Measurements from ENCODE around the gene GEMIN2. TPM values are rescaled to one million over a fixed set of nuclear protein-coding genes. Genes with fewer than 3 reads are reported as not detected.
A peak's percentile ranks its signal among the peaks of the same experiment; 100 is the strongest.

GEMIN2 gene
- total RNA-seq, 3 donors from 2014 or later (not counting 1 experiment from before 2014, with no cell fraction given), result 8.4 to 12.8 (median 10.0) TPM

DNA sequence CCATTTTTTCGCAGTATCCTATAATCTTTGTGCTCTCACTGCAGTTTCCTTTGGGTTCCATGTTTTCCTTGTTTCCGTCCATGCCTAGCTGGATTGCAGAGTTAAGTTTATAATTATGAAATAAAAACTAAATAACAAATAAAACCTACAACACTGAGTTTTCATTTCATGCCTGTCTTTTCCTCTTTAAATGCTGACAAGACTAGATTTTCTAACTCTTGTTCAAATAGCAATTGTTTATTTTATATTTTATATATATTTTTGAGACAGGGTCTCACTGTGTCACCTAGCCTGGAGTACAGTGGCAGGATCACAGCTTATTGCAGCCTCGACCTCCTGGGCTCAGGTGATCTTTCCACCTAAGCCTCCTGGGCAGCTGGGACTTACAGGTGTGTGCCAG lies 5.3 kb upstream of the GEMIN2 start:
- Mint-ChIP-seq H3K27ac (no peak overlapping the region), H3K36me3 (no peaks in the 10 kb centered on the region), H3K27me3 (ENCODE audit: low read depth in 2 of 2) (peaks cover 4 to 7% of the 10 kb centered on the region in 2 donors), H3K9me3 (no peaks in the 10 kb centered on the region), H3K4me3 (no peak overlapping the region), H3K4me1 (peaks cover 4 to 9% of the 10 kb centered on the region in 2 donors)
- ATAC-seq (no peak), DNase-seq (no peak)
- Histone ChIP-seq H3K4me3 (ENCODE audit: low read length) (no peak overlapping the region), H3K27me3 (ENCODE audit: control insufficient read depth, insufficient read depth, low read length) (no peaks in the 10 kb centered on the region), H3K9me3 (ENCODE audit: control insufficient read depth, insufficient read depth, low read length) (no peaks in the 10 kb centered on the region), H3K27ac (ENCODE audit: low read length) (no peak overlapping the region), H3K36me3 (ENCODE audit: control insufficient read depth, insufficient read depth, low read length) (no peaks in the 10 kb centered on the region), H3K4me1 (ENCODE audit: control insufficient read depth, insufficient read depth, low read length) (peaks cover 6% of the 10 kb centered on the region)
- intact Hi-C loops (cut with micrococcal nuclease), result no loop called here
- WGBS (ENCODE audit: insufficient coverage), result 88% methylated on average over 2 of the region's 3 CpGs
- TF ChIP-seq, protein P1, sequence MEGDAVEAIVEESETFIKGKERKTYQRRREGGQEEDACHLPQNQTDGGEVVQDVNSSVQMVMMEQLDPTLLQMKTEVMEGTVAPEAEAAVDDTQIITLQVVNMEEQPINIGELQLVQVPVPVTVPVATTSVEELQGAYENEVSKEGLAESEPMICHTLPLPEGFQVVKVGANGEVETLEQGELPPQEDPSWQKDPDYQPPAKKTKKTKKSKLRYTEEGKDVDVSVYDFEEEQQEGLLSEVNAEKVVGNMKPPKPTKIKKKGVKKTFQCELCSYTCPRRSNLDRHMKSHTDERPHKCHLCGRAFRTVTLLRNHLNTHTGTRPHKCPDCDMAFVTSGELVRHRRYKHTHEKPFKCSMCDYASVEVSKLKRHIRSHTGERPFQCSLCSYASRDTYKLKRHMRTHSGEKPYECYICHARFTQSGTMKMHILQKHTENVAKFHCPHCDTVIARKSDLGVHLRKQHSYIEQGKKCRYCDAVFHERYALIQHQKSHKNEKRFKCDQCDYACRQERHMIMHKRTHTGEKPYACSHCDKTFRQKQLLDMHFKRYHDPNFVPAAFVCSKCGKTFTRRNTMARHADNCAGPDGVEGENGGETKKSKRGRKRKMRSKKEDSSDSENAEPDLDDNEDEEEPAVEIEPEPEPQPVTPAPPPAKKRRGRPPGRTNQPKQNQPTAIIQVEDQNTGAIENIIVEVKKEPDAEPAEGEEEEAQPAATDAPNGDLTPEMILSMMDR (IDR thresholded peaks at IDR 0.05), result no peak

DNA sequence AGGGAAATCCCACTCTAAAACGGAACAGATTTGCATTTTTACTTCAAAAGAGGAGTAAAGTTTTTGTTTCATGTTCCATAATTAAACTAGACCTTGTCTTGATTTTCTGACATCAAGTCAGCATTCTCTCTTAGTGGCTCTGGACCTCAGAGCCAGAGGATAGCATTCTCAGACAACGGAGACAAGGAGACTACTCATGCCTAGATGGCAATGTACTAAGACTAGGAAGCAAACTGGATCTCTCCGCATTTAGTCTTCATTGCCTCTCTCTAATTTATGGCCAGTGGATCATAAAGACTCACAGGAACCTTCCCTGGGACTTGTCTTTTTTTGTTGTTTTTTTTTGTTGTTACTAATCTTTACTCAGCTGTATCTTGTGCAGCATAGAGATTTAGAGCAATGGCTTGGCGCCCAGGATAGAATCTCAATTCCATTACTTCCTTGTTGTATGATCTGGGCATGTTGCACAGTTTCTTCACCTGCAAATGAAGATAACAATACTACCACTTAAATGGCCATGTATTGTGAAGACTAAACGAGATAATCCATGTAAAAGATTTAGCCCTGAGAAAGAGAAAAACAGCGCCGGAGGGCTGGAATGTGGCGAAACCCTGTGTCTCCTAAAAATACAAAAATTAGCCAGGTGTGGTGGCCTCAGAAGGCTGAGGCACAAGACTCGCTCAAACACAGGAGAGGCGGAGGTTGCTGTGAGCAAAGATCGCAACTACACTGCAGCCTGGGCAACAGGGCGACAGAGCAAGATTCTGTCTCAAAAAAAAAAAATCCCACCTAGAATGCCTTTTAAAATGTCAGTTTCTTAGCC lies 4.0 kb upstream of the GEMIN2 start:
- no peaks in the 10 kb centered on the region for H3K9me3 Mint-ChIP-seq
- no peak overlapping the region for H3K27ac ChIP-seq (ENCODE audit: low read length)
- H3K4me1 ChIP-seq (ENCODE audit: control insufficient read depth, insufficient read depth, low read length), result peaks cover 5% of the 10 kb centered on the region
- TF ChIP-seq, protein P1 (IDR thresholded peaks at IDR 0.05), result no peak
- no peaks in the 10 kb centered on the region for H3K36me3 Mint-ChIP-seq
- no peak overlapping the region for H3K4me3 ChIP-seq (ENCODE audit: low read length)
- H3K4me3 Mint-ChIP-seq, result no peak overlapping the region
- H3K27me3 ChIP-seq (ENCODE audit: control insufficient read depth, insufficient read depth, low read length), result no peaks in the 10 kb centered on the region
- intact Hi-C loops (cut with micrococcal nuclease), result loop anchor here (5.0 kb wide), 1 partner anchor 157 kb away; no protein-coding TSS in a partner anchor
- H3K9me3 ChIP-seq (ENCODE audit: control insufficient read depth, insufficient read depth, low read length), result no peaks in the 10 kb centered on the region
- no peak for ATAC-seq
- peaks cover 10 to 14% of the 10 kb centered on the region in 2 donors for H3K4me1 Mint-ChIP-seq
- 93% methylated on average over 11 of the region's 12 CpGs for WGBS (ENCODE audit: insufficient coverage)
- no peak for DNase-seq
- no peaks in the 10 kb centered on the region for H3K36me3 ChIP-seq (ENCODE audit: control insufficient read depth, insufficient read depth, low read length)
- peaks cover 4 to 7% of the 10 kb centered on the region in 2 donors for H3K27me3 Mint-ChIP-seq (ENCODE audit: low read depth in 2 of 2)
- no peak overlapping the region for H3K27ac Mint-ChIP-seq

- Histone ChIP-seq H3K4me3 (ENCODE audit: low read length) (peak overlapping the region; percentile 85), H3K9me3 (ENCODE audit: control insufficient read depth, insufficient read depth, low read length) (no peaks in the 10 kb centered on the region), H3K36me3 (ENCODE audit: control insufficient read depth, insufficient read depth, low read length) (peaks cover 7% of the 10 kb centered on the region), H3K4me1 (ENCODE audit: control insufficient read depth, insufficient read depth, low read length) (peaks cover 5% of the 10 kb centered on the region), H3K27ac (ENCODE audit: low read length) (peak overlapping the region; percentile 83), H3K27me3 (ENCODE audit: control insufficient read depth, insufficient read depth, low read length) (no peaks in the 10 kb centered on the region)
- ATAC-seq (no peak), DNase-seq (no peak)
- H3K27me3 Mint-ChIP-seq (ENCODE audit: low read depth in 2 of 2), result peaks cover 4 to 7% of the 10 kb centered on the region in 2 donors
- H3K4me3 Mint-ChIP-seq, result peak overlapping the region; percentile 95
- peaks cover 12 to 15% of the 10 kb centered on the region in 2 donors for H3K4me1 Mint-ChIP-seq
- no peaks in the 10 kb centered on the region for H3K9me3 Mint-ChIP-seq
- intact Hi-C loops (cut with micrococcal nuclease), result loop anchor here (1.0 to 5.0 kb wide), 4 partner anchors 10 to 154 kb away; partner anchors contain the start of genes PNN, SEC23A and TRAPPC6B
- no peaks in the 10 kb centered on the region for H3K36me3 Mint-ChIP-seq
- peak overlapping the region; percentile 91 to 94 for H3K27ac Mint-ChIP-seq
- WGBS (ENCODE audit: insufficient coverage), result 100% methylated on average over 1 of the region's 3 CpGs
- TF ChIP-seq, protein P1 (IDR thresholded peaks at IDR 0.05), result no peak
These were observed 444 bp upstream of the GEMIN2 start for GRCh38 chr14:39113685-39114072.

All from natural killer cell (primary cell).